Effector CD8-positive, alpha-beta T cell (primary cell): Measurements from ENCODE around the gene MMADHC.
"Not testable (repeated sequence)": the region's sequence is repeated elsewhere in the genome, so short reads cannot be mapped to it uniquely, and the experiment has no call there.

Source experiments
- DNase-seq: peaks from one replicate; lab custom pipeline; 2025; lab: John Stamatoyannopoulos, UW

Gene MMADHC

DNA sequence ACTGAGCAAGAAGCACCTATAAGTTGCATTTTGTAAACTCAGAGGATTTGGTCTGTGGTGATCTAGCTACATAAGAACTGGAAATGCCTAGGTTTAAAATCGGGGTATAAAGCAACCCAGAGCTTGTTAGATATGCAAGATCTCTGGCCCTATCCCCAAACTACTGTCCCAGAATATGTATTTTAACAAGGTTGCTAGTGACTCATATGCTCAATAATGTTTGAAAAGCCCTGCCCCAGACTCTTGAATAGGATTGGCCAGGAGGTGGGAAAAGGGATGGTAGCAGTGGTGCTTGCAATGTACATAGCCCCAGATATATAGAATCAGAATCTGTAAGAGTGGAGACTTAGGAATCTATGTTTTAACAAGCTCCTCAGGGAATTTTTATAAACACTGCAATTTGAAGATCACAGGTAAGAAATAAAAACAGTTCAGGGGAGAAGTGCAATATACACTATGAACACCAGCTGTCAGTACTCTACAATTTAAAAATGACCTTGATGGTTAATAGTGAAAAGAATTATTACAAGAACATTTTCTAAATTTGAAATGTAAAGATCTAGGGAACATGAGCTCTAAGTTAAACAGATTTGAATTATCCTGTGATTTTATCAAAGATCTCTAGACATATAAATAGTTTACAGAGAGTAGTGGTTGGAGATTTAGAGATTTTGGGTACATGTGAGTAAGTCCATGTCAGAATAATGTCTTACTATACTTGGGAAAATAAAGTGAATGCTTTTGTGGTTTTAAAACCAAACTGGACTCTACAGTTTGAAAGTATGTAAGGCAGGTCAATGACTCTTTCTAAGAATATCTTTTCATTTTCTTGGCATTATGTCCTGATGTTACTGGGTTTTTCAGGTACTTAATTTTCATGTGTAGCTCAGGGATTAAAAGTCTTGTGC, 7.7 kb upstream of the MMADHC start:
- no peak for DNase-seq

DNA sequence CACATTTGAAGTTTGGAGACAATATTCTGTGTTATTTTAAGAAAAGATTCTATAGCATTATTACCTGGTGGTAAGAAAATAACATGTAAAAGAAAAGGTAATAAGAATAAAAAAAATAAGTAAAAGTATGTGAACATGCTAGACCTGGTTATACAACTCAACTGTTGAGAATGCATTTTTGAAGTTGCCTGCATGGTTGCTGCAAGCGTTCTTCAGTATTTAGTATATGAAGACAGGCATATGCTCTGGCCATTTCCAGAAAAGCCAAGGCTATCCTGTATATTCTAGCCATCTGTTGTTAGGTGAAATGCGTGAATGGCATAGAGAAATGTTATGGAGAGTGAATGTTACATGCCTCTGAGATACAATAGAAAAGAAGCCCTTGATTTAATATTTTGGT, 6.8 kb upstream of the MMADHC start:
- no peak for DNase-seq

- DNase-seq, result no peak
Observed at GRCh38 chr2:149587950-149588487, 444 bp upstream of the MMADHC start.

GRCh38 chr2:149586898-149587219, 716 bp downstream of the MMADHC start:
- no peak for DNase-seq

DNA sequence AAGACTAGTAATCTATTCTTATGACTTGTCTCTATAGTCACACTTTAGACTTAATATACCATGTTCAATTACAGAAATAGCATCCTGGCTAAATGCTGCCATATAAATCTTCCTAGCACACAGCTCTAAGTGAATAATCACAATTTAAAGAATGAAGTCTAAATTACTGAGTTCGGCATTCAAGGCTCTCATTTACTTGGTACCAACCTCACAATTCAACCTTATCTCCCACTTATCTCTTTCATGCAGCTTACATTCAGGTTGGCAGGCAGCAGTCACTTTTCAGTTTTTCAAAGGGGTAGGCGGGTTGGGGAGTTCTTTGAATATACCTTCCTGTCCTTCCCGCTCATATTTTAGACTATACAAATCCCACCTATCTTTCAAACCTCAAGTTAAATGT, 1.5 kb downstream of the MMADHC start:
- DNase-seq, result no peak

DNA sequence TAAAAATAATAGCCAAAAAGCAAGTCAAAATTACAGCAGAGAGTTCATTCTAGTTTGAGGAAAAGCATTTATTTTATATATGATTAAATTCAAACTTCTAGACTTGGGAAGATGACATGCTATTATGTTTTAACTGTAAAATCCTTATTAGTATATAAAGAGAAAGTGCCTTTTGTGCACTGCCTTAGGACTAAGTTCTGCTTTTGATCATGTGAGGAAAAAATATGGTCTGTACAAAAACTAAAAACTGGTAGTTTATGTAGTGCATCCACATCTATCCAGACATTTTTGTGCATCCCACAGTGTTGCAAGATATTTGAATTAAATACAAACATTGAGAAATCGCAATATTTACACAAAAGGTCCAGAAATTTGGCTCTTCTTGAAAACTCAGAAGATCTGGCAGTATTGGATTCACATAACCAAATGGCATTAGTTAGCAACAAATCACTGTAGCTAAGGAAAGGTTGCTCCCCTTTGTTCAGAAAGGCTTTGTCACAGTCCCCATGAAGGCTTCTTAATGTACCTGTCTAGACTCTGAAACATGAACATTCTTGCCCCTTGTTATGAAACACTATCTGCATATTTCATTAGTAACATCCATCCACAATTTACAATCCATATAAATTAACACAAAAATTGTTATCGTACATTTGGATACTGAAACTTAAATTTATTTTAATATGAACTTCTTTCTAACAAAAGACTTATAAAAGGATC, 2.2 kb downstream of the MMADHC start:
- DNase-seq, result no peak

DNA sequence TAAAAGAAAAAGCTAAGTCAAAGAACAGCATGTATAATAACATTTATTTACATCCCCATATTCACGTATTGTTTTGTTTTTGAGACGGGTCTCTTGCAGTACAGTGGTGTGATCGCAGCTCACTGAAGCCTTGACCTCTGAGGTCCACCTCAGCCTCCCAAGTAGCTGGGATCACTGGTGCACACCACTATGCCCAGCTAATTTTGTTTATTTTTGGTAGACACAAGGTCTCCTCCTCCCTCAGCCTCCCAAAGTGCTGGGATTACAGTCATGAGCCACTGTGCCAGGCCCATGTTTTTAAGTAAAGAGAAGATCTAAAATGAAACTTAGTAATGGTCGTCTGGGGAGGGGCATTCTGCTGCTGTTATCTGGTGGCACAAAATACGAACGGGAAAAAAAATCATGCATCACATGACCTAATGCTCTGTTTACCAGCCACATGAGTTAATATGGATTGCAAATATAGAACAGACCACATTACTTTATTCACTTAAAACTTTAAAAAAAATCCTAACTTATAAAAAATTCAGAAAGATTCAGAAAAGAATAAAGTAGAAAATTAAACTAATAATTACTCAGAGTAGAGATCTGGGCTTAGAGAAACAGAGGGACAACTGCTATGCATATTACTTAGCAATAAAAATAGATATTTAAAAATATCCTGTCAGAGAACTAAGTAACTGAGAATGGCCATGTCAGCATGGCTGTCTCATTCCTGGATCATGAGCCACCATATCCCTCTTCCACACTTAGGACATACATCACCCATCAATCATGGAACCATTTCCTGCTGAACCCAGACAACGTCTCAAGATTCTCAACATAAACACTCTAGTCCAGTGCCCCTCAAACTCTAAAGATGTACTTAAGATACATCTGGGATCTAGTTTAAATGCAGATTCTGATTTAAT, 7.3 kb downstream of the MMADHC start:
- no peak for DNase-seq

GRCh38 chr2:149577269-149577668, 10.3 kb downstream of the MMADHC start:
- DNase-seq, result no peak

GRCh38 chr2:149575752-149576151, 11.8 kb downstream of the MMADHC start:
- no peak for DNase-seq

DNA sequence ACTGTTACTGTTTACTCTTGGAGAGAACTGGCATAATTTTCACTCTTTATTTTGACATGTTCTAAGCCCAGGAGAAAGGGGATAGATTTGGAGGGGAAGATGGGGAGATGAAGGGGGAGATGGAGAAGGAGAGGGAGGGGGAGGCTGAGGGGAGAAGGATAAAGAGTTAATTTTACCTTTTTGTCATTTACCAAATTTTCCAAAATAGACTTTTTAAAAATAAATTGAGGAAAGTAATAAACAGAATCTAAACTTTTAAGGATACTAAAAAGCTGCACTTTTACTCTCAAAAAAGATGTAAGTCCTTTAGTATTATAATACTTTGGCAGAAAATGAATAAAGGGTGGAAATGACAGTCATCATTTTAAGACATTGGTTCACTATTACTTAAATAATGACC, 12.3 kb downstream of the MMADHC start:
- DNase-seq, result no peak

- no peak for DNase-seq
Observed at GRCh38 chr2:149573760-149574159, 13.8 kb downstream of the MMADHC start.

DNA sequence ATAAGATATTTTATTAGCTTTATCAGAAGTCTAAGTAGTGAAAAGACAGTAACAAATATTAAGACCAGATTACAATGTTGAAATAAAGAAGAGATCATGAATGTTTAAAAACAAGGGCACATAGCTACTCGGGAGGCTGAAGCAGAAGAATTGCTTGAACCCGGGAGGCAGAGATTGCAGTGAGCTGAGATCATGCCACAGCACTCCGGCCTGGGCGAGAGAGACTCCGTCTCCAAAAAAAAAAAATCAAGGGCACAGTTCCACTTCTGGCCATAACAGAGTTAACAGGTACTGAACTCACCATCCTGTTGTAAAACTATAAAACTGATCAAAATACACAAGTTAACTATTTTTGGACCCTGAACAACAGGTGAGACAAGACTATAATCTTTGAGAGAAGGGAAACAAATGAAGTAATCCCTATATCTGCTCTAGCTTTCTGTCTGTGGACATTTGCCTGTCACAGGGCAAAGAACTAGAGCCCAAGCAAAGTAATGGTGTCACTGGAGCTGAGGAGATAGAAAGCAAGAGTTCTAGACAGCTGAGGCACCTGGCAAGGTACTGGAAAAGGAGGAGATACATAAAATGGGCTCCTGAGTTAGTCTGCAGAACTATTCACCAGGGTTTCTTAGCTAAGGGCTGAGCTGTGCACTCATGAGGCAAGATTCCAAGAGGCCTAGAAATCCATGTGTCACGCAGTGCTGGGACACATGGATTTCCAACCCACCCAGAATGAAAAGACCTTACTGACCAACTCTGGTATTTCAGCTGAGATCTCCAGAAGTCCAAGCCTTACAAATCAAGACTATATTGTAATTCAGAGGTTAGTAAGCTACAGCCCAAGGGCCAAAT, 15.2 kb downstream of the MMADHC start:
- DNase-seq, result no peak

DNA sequence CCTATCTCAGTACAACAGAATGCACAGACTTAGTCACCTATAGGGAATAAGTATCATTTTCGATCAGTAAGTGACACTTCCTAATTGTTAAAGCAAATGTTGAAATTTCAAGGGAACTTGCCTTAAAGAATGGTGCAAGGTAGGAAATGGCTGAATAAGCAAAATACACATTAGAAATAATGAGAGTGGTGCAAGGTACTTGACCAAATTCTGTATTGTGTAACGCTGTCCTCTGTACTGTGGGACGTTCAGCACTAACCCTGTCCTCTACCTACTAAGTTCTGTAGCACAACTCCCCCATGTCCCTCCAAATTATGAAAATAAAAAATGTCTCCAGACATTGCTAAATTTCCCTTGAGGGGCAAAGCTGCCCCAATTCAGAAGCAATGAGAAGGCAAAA, 19.4 kb downstream of the MMADHC start:
- no peak for DNase-seq

DNA sequence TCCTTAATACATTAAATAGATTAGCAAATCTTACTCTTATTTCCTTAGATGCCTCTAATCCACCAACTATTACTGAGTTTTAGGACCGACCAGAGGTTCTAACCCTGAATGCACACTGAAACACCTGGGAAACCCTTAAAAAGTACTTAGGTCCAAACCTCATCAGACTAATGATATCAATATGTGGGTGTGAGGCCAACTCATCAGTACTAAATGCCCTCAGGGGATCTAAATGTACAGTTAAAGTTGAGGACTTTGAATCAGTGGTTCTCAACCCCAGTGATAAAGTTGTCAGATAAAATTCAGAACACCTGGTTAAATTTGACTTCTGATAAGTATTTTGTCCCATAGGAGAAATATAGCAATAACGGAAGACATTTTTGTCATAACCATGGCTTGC, 20.9 kb downstream of the MMADHC start:
- no peak for DNase-seq

- not testable (repeated sequence) for DNase-seq
Observed at GRCh38 chr2:149565625-149566024, 21.9 kb downstream of the MMADHC start.

DNA sequence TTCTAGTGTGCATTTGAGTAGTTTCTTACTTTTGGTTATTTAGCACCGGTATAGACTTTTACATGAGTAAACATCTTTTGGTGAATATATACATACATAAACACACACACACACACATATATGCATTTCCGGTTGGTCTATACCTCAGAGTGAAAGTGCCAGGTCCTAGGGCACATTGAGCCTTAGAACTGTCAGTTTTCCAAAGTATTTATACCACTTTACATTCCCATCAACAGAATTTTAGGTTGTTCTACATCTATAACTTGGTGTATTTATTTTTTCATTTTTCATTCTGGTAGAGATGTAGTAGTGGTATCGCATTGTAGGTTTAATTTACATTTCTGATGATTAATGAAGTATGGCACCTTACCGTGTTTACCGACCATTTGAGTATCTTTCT, 22.6 kb downstream of the MMADHC start:
- no peak for DNase-seq

GRCh38 chr2:149564097-149564496, 23.5 kb downstream of the MMADHC start:
- no peak for DNase-seq

- DNase-seq, result no peak
Observed at GRCh38 chr2:149562324-149562723, 25.3 kb downstream of the MMADHC start.

GRCh38 chr2:149561309-149561926, 26.2 kb downstream of the MMADHC start:
- no peak for DNase-seq

DNA sequence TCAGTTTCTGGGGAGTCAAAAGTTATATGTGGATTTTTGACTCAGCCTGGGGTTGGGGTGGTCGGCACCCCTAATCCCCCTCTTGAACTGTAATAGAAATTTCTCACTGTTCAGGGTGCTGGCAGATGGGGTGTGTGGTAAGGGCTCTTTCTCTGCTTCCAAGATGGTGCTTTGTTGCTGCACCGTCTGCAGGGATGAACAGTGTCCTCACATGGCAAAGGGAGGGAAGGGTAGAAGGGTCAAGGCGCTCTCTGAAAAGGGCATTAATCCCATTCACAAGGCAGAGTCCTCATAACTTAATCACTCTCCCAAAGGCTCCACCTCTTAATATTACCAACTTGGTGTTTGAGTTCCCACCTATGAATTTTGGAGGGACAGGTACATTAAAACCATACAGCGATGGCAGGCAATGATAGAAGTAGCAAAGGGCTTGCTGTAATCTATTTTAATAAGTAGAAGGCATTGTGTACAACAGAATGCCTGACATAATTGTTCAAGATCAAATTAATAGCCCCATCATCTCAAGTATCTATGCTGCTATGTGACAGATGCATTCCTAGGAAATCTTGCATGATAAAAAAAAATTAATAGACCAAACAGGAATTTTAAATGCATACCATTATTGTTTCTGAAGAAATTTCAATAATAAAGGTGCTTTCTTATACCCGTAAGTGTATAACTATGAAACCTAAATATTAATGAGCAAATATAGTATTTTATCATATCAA, 28.1 kb downstream of the MMADHC start:
- no peak for DNase-seq
